Psoas muscle (tissue), 8 donors: Measurements from ENCODE around the gene CMSS1. TPM values are rescaled to one million over a fixed set of nuclear protein-coding genes. Genes with fewer than 3 reads are reported as not detected.

Source experiments
- ATAC-seq, 4 donors: fragments of 200-7000 bp; cut with Tn5 transposase; one replicate each; pipeline ENCODE4 v1.9.1; 2020; ENCODE audit warnings: moderate library complexity in 3 of 4, mild to moderate bottlenecking in 2 of 4
- DNase-seq, 2 donors: peaks; one replicate each; pipeline ENCODE4 v3.0.0-alpha.2; 2020
- H3K27ac ChIP-seq: fragments of 200-600 bp; one replicate; pipeline ENCODE4 v1.8.0; 2022
- H3K27me3 ChIP-seq, 3 donors: fragments of 200-600 bp in 1 of 3; one replicate each; pipeline versions ENCODE4 v1.6.1 to v1.8.0; 2013 to 2022; ENCODE audit warnings: low read length in 2 of 3, mild to moderate bottlenecking in 2 of 3, moderate library complexity in 1 of 3; ENCODE audit not compliant: insufficient read depth in 3 of 3
- H3K36me3 ChIP-seq, 2 donors: fragments of 200-600 bp in 1 of 2; one replicate each; pipeline versions ENCODE4 v1.6.1 to v1.8.0; 2013 to 2022; ENCODE audit warnings: low read depth in 1 of 2, mild to moderate bottlenecking in 1 of 2, moderate library complexity in 1 of 2; ENCODE audit not compliant: insufficient read depth in 1 of 2
- H3K4me1 ChIP-seq: fragments of 200-600 bp; one replicate; pipeline ENCODE4 v1.8.0; 2022
- H3K4me3 ChIP-seq: fragments of 200-600 bp; one replicate; pipeline ENCODE4 v1.8.0; 2022; ENCODE audit warnings: mild to moderate bottlenecking
- H3K9me3 ChIP-seq: fragments of 200-600 bp; one replicate; pipeline ENCODE4 v1.8.0; 2022
- WGBS, 3 donors: extraction: QIAGEN DNeasy Blood & Tissue Kit; methylation state at CpG; one replicate each; pipeline versions ENCODE4 v1.1.6 to v1.1.7; 2013; 5-methylcytosine and 5-hydroxymethylcytosine counted together
- intact Hi-C, 2 donors: fragments of 100-400 bp; cut with DNase I; formaldehyde crosslinking; loops; one replicate each; pipeline versions ENCODE4 v1.11.0 to v1.14.2; 2022
- polyA plus RNA-seq, 3 donors: library from polyadenylated mRNA; stranded (reverse); fragments of 200-250 nt; gene quantifications; one replicate each; pipeline ENCODE4 v1.2.3, GENCODE V29; 2013
- total RNA-seq, 4 donors: library from RNA; stranded (reverse); fragmentation: NEBNext Ultra II Directional in 2 of 4; extraction: Animal tissue kit (Norgen Biotek cat#: 25700) in 2 of 4; gene quantifications; one replicate each; pipeline versions ENCODE4 v1.2.1 to v1.2.4, GENCODE V29; 2021 to 2023
- TF ChIP-seq, protein P1 (sequence below): fragments of 200-600 bp; IDR thresholded peaks from one replicate; pipeline ENCODE4 v1.8.0; 2022; ENCODE audit warnings: antibody characterized with exemption
- donor health status: healthy with polysubstance abuse.
- donor health status: DM: no; HTN: no; CAD: no; lungs with moderate emphysema.
- donor health status: Bipolar disorder and iron deficiency.
- donor health status: healthy.
- donor health status: DM: yes; HTN: yes; CAD: no.
- donor health status: DM: no; HTN: no; CAD: no.
- donor health status: DM: no; HTN: no; CAD: no.
- donor health status: DM: yes; HTN: yes; CAD: no.

Gene CMSS1
- total and polyA plus RNA-seq, 7 donors: 18.4 to 174 (median 58.8) TPM

DNA sequence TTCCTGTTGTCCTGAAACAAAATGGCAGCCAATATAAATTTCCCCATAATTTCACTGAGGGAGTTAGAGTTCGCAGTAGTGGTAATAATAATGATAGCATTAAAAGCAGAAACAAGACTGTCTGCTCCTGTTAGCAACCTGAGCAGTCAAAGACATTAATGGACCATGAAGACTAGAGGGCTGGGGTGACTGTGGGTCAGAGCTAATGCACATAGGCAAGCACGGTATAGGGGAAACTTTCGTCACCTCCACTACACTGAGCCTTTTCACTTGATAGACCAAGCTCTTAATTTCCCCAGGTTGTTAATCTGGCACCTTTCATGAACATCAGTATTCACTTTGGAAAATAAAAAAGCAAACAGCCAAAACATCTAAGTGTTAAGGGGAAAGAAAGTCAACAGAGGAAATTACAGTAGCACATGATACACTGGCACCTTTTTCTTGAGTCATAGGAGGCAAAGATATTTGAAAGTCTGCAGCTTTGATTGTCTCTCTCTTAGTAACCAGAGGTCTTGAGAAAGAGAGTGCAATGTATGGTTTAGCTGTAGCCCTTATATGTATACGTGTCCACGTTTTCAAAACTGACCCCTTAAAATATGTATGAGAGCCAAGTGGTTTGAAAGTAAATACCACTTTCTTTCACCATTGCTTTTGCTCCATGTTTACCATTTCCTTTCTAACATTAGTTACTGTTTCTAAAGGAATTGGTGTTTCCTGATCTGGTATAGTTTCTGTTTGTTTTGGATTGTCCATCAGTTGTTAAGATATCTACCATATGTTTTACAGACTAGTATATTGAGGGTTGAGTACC, 191.8 kb downstream of the CMSS1 start:
- H3K36me3 ChIP-seq: no peaks in the 10 kb centered on the region
- H3K27ac ChIP-seq: peak overlapping the region; percentile 38
- H3K9me3 ChIP-seq: no peaks in the 10 kb centered on the region
- no peaks in the 10 kb centered on the region for H3K27me3 ChIP-seq
- WGBS, 3 donors: 65 to 76% (median 71%) methylated on average over 5 of the region's 5 CpGs
- intact Hi-C loops: loop anchor here (5.0 to 10.0 kb wide), 2 partner anchors 132 to 135 kb away; no protein-coding TSS in a partner anchor
- no peak overlapping the region for H3K4me3 ChIP-seq
- ATAC-seq (peak in 1 of 4 donors; percentile 31), DNase-seq (no peak)
- peaks cover 54% of the 10 kb centered on the region for H3K4me1 ChIP-seq
- TF ChIP-seq, protein P1, sequence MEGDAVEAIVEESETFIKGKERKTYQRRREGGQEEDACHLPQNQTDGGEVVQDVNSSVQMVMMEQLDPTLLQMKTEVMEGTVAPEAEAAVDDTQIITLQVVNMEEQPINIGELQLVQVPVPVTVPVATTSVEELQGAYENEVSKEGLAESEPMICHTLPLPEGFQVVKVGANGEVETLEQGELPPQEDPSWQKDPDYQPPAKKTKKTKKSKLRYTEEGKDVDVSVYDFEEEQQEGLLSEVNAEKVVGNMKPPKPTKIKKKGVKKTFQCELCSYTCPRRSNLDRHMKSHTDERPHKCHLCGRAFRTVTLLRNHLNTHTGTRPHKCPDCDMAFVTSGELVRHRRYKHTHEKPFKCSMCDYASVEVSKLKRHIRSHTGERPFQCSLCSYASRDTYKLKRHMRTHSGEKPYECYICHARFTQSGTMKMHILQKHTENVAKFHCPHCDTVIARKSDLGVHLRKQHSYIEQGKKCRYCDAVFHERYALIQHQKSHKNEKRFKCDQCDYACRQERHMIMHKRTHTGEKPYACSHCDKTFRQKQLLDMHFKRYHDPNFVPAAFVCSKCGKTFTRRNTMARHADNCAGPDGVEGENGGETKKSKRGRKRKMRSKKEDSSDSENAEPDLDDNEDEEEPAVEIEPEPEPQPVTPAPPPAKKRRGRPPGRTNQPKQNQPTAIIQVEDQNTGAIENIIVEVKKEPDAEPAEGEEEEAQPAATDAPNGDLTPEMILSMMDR: no peak

DNA sequence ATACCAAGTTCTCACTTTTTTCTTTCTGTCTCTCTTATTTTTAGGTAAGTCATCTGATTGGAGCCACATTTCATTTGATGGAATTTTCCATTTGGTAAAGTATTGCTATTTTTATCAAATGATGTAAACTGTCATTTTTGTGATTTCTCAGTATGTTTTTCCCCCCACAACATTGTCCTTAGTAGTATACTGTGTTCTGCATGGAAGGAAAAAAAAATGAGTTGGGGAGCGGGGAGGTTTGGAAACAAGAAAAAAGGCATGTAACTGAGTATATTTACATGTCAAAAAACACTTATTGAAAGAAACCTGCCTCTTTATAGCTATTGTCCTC, 192.4 kb downstream of the CMSS1 start:
- Histone ChIP-seq H3K4me1 (peaks cover 49% of the 10 kb centered on the region), H3K4me3 (no peak overlapping the region), H3K36me3 (no peaks in the 10 kb centered on the region), H3K9me3 (peaks cover 2% of the 10 kb centered on the region), H3K27ac (peak overlapping the region; percentile 38), H3K27me3 (no peaks in the 10 kb centered on the region)
- intact Hi-C loops: no loop called here
- WGBS, 3 donors: 92 to 93% (median 92%) methylated on average over 1 of the region's 1 CpG
- ATAC-seq (no peak), DNase-seq (no peak)
- TF ChIP-seq, protein P1: no peak

DNA sequence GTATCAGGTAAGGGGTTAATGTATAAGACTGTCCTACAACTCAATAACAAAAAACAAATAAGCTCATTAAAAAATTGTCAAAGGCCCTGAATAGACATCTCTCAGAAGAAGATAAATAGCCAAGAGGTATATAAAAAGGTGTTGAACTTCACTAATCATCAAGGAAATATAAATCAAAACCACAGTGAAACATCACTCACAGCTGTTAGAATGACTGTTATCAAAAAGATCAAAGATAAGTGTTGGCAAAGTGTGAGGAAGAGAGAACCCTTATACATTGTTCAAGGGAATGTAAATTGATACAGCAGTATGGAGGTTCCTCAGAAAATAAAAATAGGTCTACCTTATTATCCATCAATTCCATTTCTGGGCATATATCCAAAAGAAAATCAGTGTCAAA, 201.1 kb downstream of the CMSS1 start:
- Histone ChIP-seq H3K4me3 (no peak overlapping the region), H3K9me3 (peaks cover 6% of the 10 kb centered on the region), H3K36me3 (no peaks in the 10 kb centered on the region), H3K4me1 (peaks cover 25% of the 10 kb centered on the region), H3K27ac (no peak overlapping the region), H3K27me3 (no peaks in the 10 kb centered on the region)
- TF ChIP-seq, protein P1: no peak
- no peak for DNase-seq
- no peak for ATAC-seq
- intact Hi-C loops: no loop called here

DNA sequence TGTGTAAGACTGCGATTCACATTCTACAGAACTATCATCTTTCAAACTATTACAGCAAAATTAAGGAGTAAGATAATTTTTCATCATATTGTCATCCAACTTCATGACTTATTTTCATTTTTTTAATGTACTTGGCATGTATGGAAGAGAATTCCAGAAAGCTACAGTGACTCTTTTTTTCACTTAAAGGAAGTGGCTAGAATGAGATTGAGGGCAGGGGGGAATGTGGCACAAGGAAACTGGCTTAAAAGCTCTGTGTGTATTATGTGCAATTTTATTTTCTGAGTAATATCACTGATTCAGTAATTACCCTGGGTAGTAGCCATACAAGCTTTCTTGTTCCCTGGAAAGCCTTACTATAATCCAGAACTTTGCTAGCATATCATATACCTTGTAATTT, 202.1 kb downstream of the CMSS1 start:
- intact Hi-C loops: no loop called here
- no peaks in the 10 kb centered on the region for H3K36me3 ChIP-seq
- H3K4me3 ChIP-seq: no peak overlapping the region
- peaks cover 34% of the 10 kb centered on the region for H3K4me1 ChIP-seq
- TF ChIP-seq, protein P1: no peak
- H3K27ac ChIP-seq: peak overlapping the region; percentile 6
- no peak for DNase-seq
- ATAC-seq: no peak
- H3K9me3 ChIP-seq: peaks cover 6% of the 10 kb centered on the region
- WGBS, 3 donors: 98 to 100% (median 100%) methylated on average over 1 of the region's 1 CpG
- H3K27me3 ChIP-seq: no peaks in the 10 kb centered on the region
